Activated T-cell treated with anti-CD3 and anti-CD28 coated beads, Interleukin-2, amount 50 U/mL, for 48 hours (primary cell): ENCODE measurements around the gene SLC38A9.
"Not testable (repeated sequence)": the region's sequence is repeated elsewhere in the genome, so short reads cannot be mapped to it uniquely, and the experiment has no call there.

Experiments used
- DNase-seq, 2 experiments: peaks; one replicate each; pipeline ENCODE4 v3.0.0-alpha.2; 2020

SLC38A9 gene

GRCh38 chr5:55608595-55609349 is 103.4 kb downstream of the SLC38A9 start:
- DNase-seq = no peak

GRCh38 chr5:55607309-55607708 is 104.8 kb downstream of the SLC38A9 start:
- not testable (repeated sequence) for DNase-seq

GRCh38 chr5:55604611-55605067 is 107.5 kb downstream of the SLC38A9 start:
- DNase-seq = no peak

- no peak for DNase-seq
Measured at GRCh38 chr5:55603922-55604321, 108.2 kb downstream of the SLC38A9 start.

- DNase-seq = no peak
Measured at GRCh38 chr5:55601628-55602027, 110.5 kb downstream of the SLC38A9 start.

- no peak for DNase-seq
Measured at GRCh38 chr5:55601204-55601618, 110.9 kb downstream of the SLC38A9 start.

GRCh38 chr5:55600497-55601203 is 111.5 kb downstream of the SLC38A9 start:
- no peak for DNase-seq

GRCh38 chr5:55600086-55600485 is 112.0 kb downstream of the SLC38A9 start:
- DNase-seq = no peak

GRCh38 chr5:55599148-55600050 is 112.7 kb downstream of the SLC38A9 start:
- DNase-seq = no peak

GRCh38 chr5:55597014-55597981 is 114.8 kb downstream of the SLC38A9 start:
- DNase-seq = no peak

GRCh38 chr5:55594671-55595070 is 117.5 kb downstream of the SLC38A9 start:
- no peak for DNase-seq

- no peak for DNase-seq
Measured at GRCh38 chr5:55593115-55593472, 119.0 kb downstream of the SLC38A9 start.

- no peak for DNase-seq
Measured at GRCh38 chr5:55592388-55593114, 119.6 kb downstream of the SLC38A9 start.

GRCh38 chr5:55591686-55592085 is 120.4 kb downstream of the SLC38A9 start:
- no peak for DNase-seq

GRCh38 chr5:55585206-55585610 is 126.9 kb downstream of the SLC38A9 start:
- no peak for DNase-seq

- DNase-seq = no peak
Measured at GRCh38 chr5:55584398-55585205, 127.5 kb downstream of the SLC38A9 start.

GRCh38 chr5:55583578-55583977 is 128.5 kb downstream of the SLC38A9 start:
- no peak for DNase-seq

- DNase-seq = no peak
Measured at GRCh38 chr5:55582256-55582655, 129.9 kb downstream of the SLC38A9 start.

- no peak for DNase-seq
Measured at GRCh38 chr5:55580042-55580441, 132.1 kb downstream of the SLC38A9 start.

- no peak for DNase-seq
Measured at GRCh38 chr5:55578771-55579170, 133.4 kb downstream of the SLC38A9 start.
